T47D (cell line): ENCODE data around the gene MAU2.
"Not testable (repeated sequence)": the region's sequence is repeated elsewhere in the genome, so short reads cannot be mapped to it uniquely, and the experiment has no call there.

ENCODE experiments used
- DNase-seq, 2 experiments: peaks; one replicate each; pipeline versions ENCODE4 v3.0.0 to v3.0.0-alpha.2; 2011 to 2012; ENCODE audit warnings: low read depth in 1 of 2, low spot score in 1 of 2
- JUND ChIP-seq: IDR thresholded peaks from 2 replicates; pipeline ENCODE4 v1.6.1; 2012; ENCODE audit warnings: low read depth
- in situ Hi-C: cut with HindIII; loops from 2 replicates; pipeline ENCODE4 v1.10.0; 2016; ENCODE audit warnings: low sequenced_read_pairs, low pct_unique_long_range_greater_than_20kb

Gene MAU2

GRCh38 chr19:19343762-19344161 is 23.1 kb downstream of the MAU2 start:
- no peak for TF ChIP-seq JUND
- no peak for DNase-seq
- in situ Hi-C loops = no loop called here

- in situ Hi-C loops = no loop called here
- no peak for DNase-seq
- no peak for TF ChIP-seq JUND
Measured at GRCh38 chr19:19345232-19345631, 24.6 kb downstream of the MAU2 start.

DNA sequence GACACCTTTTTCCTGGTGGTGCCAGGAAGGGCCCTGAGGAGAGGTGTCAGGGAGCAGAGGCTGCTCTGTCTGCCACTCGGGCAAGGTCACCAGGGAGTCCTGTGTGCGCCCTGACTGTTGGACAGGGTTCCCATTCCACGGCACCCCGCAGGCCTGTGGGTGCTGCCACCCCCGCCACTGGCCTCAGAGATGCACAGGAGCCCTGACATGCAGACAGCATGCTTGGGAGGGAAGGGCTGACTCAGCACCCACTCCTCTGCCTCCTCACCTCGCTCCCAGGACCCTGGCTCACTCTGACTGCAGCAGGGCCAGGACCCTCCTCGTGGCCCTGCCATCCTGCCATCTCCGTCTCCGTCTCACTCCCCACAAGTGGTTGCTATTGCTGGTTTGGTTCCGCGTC is 25.3 kb downstream of the MAU2 start:
- no peak for DNase-seq
- no peak for TF ChIP-seq JUND
- in situ Hi-C loops = no loop called here

DNA sequence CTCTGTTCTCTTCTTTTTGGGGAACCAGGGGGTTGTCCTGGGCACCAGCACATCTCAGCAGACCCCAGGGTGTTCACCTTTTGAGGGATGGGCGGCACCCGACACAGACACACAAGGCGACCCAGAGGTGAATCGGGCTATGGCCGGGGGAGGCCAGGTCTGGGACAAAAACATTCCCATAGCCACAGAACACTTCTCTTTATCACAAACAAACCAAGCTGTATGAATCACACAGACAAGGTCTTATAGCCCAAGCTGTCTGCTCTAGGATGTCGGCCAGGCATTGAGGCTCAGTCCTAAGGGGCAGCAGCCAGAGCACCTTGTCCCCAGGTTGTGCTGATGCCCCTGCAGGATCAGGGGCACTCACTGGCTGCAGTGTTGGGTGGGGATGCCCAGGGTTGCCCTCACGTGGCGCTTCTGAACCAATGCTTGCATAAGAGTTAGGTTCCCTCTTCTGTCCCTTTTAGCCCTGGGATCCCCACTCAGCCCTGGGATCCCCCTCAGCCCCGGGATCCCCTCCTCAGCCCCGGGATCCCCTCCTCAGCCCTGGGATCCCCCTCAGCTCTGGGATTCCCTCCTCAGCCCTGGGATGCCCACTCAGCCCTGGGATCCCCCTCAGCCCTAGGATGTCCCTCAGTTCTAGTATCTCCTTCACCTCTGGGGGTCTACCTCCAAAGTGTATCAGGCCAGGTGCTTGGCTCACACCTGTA is 26.9 kb downstream of the MAU2 start:
- no peak for TF ChIP-seq JUND
- in situ Hi-C loops = no loop called here
- DNase-seq = no peak

GRCh38 chr19:19348266-19348665 is 27.6 kb downstream of the MAU2 start:
- no peak for TF ChIP-seq JUND
- no peak for DNase-seq
- in situ Hi-C loops = no loop called here

DNA sequence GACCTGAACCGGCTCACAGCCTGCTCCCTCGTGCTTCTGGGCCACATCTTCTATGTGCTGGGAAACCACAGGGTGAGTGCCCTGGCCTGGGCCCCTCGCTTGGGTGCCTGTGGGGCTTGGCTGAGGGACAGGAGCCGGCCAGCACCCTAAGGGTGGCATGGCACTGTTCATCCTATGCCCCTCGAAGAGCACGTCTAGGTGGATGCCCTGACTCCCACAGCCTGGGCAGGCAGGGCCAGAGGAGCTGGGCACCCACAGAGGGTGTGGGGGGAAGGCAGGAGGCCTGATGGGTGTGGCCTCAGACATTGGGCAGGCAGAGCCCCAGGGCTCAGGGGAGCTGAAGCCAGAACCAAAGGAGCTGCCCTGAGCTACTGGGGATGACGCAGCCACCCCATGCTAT is 28.7 kb downstream of the MAU2 start:
- in situ Hi-C loops = no loop called here
- DNase-seq = no peak
- TF ChIP-seq JUND = no peak

DNA sequence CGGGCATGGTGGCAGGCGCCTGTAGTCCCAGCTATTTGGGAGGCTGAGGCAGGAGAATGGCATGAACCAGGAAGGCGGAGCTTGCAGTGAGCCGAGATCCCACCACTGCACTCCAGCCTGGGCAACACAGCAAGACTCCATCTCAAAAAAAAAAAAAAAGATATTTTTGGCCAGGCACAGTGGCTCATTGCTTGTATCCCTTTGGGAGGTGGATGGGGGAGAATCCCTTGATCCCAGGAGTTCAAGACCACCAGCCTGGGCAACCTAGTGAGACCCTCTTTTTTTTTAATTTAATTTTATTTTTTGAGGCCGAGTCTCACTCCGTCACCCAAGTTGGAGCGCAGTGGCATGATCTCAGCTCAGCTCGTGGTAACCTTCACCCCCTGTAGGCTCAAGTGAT is 30.1 kb downstream of the MAU2 start:
- DNase-seq, in situ Hi-C loops: not testable (repeated sequence)

- DNase-seq = no peak
- TF ChIP-seq JUND = no peak
- in situ Hi-C loops = no loop called here
Measured at GRCh38 chr19:19352823-19353222, 32.2 kb downstream of the MAU2 start.

DNA sequence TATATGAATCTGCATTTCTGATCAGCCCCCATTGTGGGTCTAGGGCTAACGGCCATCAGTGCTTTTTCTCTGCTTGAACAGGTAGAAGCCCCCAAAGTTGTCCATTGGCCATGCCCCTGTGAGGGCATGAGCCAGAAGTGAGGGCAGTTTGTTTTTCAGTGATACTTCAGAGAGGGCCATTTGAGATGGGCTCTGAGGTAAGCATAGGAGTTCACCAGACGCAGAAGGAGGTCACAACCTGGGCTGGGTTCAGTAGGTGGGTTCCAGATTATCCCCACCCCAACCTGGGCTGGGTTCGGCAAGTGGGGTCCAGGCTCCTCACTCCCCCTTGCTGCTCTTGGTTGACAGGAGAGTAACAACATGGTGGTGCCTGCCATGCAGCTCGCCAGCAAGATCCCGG is 33.4 kb downstream of the MAU2 start:
- no peak for DNase-seq
- in situ Hi-C loops = no loop called here
- no peak for TF ChIP-seq JUND

- no peak for DNase-seq
- in situ Hi-C loops = no loop called here
Measured at GRCh38 chr19:19354932-19355331, 34.3 kb downstream of the MAU2 start.

GRCh38 chr19:19355606-19356139 is 35.0 kb downstream of the MAU2 start:
- no peak for TF ChIP-seq JUND
- no peak for DNase-seq
- in situ Hi-C loops = no loop called here

More at GRCh38 chr19:19354932-19355331, 34.3 kb downstream of the MAU2 start:
- TF ChIP-seq JUND = no peak

DNA sequence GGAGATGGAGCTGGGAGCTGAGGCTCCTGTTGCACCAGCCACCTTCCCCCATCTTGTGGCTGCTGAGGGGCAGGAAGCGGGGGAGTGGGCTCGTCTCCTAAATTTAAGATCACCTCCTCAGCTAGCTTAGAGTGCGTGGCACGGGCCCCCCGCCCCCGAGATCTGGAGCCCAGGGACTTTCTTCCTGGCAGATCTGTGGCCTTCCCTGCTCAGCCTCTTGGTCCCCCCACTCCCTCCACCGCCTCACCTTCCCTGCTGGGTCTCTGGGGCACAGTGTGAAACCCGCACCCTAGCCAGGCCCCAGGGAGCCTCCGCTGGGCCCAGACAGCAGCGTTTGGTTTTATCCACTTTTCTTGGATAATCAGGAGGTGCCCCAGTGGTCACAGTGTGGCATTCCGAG is 35.9 kb downstream of the MAU2 start:
- DNase-seq = no peak
- no peak for TF ChIP-seq JUND

DNA sequence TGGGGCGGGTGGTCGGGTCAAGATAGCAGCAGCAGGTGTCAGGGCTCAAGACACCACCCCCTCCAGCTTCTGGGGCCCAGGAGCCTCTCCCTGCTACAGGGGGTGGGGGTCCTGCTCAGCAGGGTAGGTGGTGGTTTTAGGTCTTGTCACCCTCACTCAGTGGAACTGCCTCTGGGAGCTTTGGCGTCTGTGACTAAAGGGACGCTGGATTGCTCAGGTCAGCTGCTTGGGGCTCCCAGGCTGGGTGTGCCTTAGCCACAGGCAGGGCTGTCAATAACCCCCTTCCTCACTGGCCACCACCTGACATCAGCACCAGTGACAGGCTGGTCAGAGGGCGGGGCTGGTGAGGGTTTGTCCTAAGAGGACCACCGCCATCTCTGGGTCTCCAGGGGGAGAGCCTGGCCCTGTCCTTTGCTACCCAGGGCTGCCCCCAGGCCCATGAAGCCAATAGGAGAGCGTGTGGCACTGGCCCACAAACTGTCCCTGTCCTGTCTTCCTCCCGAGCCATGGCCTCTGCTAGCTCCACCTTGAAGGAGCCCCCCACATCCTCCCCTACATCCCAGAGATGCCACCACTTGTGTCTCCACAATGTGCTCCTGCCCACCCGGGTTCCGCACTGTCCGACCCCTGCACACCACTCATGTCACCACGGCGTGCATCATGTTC is 36.4 kb downstream of the MAU2 start:
- DNase-seq = no peak
- no peak for TF ChIP-seq JUND
- in situ Hi-C loops = no loop called here

More for the DNA sequence above, 35.9 kb downstream of the MAU2 start:
- in situ Hi-C loops = no loop called here

DNA sequence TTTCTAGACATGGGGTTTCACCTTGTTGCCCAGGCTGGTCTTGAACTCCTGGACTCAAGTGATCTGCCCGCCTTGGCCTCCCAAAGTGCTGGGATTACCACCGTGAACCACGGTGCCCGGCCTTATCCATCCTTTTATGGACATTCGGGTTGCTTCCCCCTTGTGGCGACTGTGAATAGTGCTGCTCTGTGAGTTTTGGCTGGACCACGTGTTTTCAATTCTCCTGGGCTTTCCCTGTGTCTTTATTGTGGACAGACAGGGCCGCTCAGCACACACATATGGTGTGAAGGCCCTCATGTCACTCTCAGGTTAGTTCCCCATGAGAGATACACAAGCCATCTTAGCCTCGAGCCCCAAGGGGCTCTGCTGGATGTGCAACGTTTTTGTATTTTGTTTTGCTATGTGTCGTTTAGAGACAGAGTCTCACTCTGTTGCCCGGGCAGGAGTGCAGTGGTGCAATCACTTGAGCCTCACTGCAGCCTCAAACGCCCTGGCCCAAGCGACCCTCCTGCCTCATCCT is 40.5 kb downstream of the MAU2 start:
- in situ Hi-C loops = no loop called here
- no peak for TF ChIP-seq JUND
- peak; percentile 52 to 84 for DNase-seq
